ENCODE data around the gene PTGER1. TPM values are rescaled to one million over a fixed set of nuclear protein-coding genes. Genes with fewer than 3 reads are reported as not detected.

Gene PTGER1, protein sequence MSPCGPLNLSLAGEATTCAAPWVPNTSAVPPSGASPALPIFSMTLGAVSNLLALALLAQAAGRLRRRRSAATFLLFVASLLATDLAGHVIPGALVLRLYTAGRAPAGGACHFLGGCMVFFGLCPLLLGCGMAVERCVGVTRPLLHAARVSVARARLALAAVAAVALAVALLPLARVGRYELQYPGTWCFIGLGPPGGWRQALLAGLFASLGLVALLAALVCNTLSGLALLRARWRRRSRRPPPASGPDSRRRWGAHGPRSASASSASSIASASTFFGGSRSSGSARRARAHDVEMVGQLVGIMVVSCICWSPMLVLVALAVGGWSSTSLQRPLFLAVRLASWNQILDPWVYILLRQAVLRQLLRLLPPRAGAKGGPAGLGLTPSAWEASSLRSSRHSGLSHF
- not detected in 2 replicates for total RNA-seq (2011; cell fraction: chromatin; rRNA removed; ENCODE audit: low replicate concordance)
- total RNA-seq (2011; cell fraction: nucleolus; rRNA removed) = 1.1 and 1.3 TPM in 2 replicates
- 0.51 TPM in 1 of 2 replicates, not detected in the other for total RNA-seq (2011; cell fraction: nucleoplasm; rRNA removed)
- total RNA-seq (2014; rRNA removed) = 0.27 and 0.29 TPM in 2 replicates
- not detected in 2 replicates for total RNA-seq (2014; rRNA removed; fragmentation: Illumina TruSeq; extraction: Trizol)
- total RNA-seq (2015; rRNA removed; fragmentation: Illumina TruSeq; extraction: Trizol) = not detected in 2 replicates
- total RNA-seq (2021) = 0.29 and 0.35 TPM in 2 replicates
- 0.06 TPM in 1 of 2 replicates, not detected in the other for polyA plus RNA-seq (2011; rRNA removed)
- polyA plus RNA-seq (2011; cell fraction: cytosol; rRNA removed) = 0.10 and 0.88 TPM in 2 replicates
- 0.13 and 0.34 TPM in 2 replicates for polyA plus RNA-seq (2011; cell fraction: nucleus; rRNA removed)
- 0.16 and 0.65 TPM in 2 replicates for polyA plus RNA-seq (2012)
- not detected in 2 replicates for polyA plus RNA-seq (2014; fragmentation: Illumina TruSeq; extraction: Trizol)
- polyA plus RNA-seq (2014; fragmentation: Nextera tagmentation; extraction: Ambion mirVana) = not detected
- polyA plus RNA-seq (2014; rRNA removed) = 0.34 and 0.36 TPM in 2 replicates
- not detected in 2 replicates for polyA minus RNA-seq (2011; rRNA and poly(A)+ RNA removed)
- not detected in 2 replicates for polyA minus RNA-seq (2011; cell fraction: cytosol; rRNA and poly(A)+ RNA removed)
- polyA minus RNA-seq (2011; cell fraction: nucleus; rRNA and poly(A)+ RNA removed) = 0.40 TPM in 1 of 2 replicates, not detected in the other
- Bru-seq, nascent RNA = percentile 40 among the genes with signal in this experiment
- not detected for BruChase-seq, experiment 1, labeled RNA remaining after a 2-hour chase
- percentile 32 among the genes with signal in this experiment for BruChase-seq, experiment 2, labeled RNA remaining after a 6-hour chase
- long read RNA-seq, experiment 1, partial matches to known transcripts = 1 of 2 reads
- long read RNA-seq, experiment 1, other reads (novel, unspliced or antisense) = 0 of 2 reads
- long read RNA-seq, experiment 2 = 0 reads
- long read RNA-seq, experiment 3, partial matches to known transcripts = 0 of 1 reads
- long read RNA-seq, experiment 3, other reads (novel, unspliced or antisense) = 0 of 1 reads

DNA sequence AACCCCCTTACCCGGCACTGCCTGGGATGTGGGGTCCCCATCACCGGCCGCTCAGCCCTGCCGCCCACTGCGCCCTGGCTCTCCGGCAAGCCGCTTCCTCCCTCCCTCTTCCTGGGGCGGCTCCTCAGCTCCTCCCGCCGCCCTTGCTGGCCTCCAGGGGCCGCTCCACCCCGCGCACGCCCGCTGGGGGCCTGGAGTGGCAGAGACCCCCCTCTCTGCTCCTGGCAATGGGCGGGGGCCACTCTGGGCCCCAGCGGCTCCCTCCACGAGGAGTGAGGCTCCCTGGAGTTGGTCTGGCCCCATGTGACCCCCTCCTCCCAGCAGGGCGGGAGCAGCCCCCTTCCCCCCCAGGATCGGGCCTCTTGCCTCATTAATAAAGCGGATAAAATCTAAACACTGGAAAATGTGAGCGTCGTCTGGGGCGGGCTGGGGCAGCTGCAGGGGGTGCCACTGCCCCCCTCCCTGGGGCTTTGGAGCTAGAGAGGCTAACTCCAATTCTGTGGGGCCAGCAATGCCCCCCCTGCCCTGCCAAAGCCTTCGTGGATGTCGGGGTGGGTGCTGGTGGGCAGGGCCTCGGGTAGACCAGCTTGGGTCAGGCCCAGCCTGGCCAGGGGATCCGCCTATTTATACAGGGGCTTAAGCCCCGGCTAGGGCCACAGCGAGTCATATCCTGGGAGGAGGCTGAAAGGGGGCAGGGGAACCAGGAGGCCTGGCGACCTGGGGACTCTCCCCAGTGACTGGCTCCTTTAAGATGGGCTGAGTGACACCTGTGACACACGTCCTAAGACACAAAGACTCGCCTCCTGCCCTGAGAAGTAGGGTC, at the start of gene PTGER1:
TSS of gene PTGER1 (minus strand) at position 104 of the 823 bp plus-strand sequence. CDS start 1,034 bp downstream, outside the sequence.
- Histone ChIP-seq H3K9me3 (replicated peaks; ENCODE audit: control insufficient read depth, insufficient read depth, low read depth, low read length) (no peaks in the 10 kb centered on the region), H3K9ac (ENCODE audit: insufficient read depth in 1 of 2, low read depth in 2 of 2, low read length in 2 of 2) (peak within 1 kb of the TSS; percentile 3 to 87; a peak in 3 of 4 replicates), H3K27ac (ENCODE audit: extremely low read depth, low read depth, low read length) (no peak within 1 kb of the TSS; the same call in 2 of the 3 replicates), H3K9me1 (ENCODE audit: control insufficient read depth, insufficient read depth, low read length) (no peaks in the 10 kb centered on the region), H4K20me1 (replicated peaks; ENCODE audit: control insufficient read depth, insufficient read depth, low read length) (no peaks in the 10 kb centered on the region), H3K79me2 (ENCODE audit: control insufficient read depth, insufficient read depth, low read length) (no peaks in the 10 kb centered on the region), H3K36me3 (ENCODE audit: control insufficient read depth, insufficient read depth, low read length) (peaks cover 25% of the 10 kb centered on the region; the same call in 1 of the 3 replicates), H2AFZ (ENCODE audit: low read depth, low read length) (peak within 1 kb of the TSS; percentile 78), H3K27me3 (ENCODE audit: control insufficient read depth in 2 of 2, insufficient read depth in 2 of 2, low read length in 2 of 2) (no peaks in the 10 kb centered on the region), H3K4me3 (peak within 1 kb of the TSS; percentile 26; the same call in 1 of the 2 replicates), H3K4me2 (ENCODE audit: insufficient read depth, low read length) (peak within 1 kb of the TSS; percentile 67), H3K4me1 (replicated peaks in 1 of 2; ENCODE audit: control insufficient read depth in 2 of 2, insufficient read depth in 2 of 2, low read length in 2 of 2) (peaks cover 12 to 78% of the 10 kb centered on the region in 2 experiments)
- CTCF ChIA-PET (ENCODE audit: low intra/inter-chr PET ratio) = no interaction called here
- POLR2A ChIA-PET = interaction anchor here (0.6 kb wide), 1 partner anchor 141 kb away, joined by 3 read pairs; no protein-coding TSS in a partner anchor
- ATAC-seq (peak; percentile 83), DNase-seq (ENCODE audit: extremely low read depth in 1 of 4, low spot score in 3 of 4) (peak; percentile 67 to 85 (median 80)), FAIRE-seq (peak; percentile 80)
- WGBS (ENCODE audit: insufficient coverage, low coverage, missing lambda C conversion rate) = 10% methylated on average over 19 of the region's 33 CpGs
- intact Hi-C loops (cut with micrococcal nuclease) (no loop called here), in situ Hi-C loops (cut with MboI) (loop anchor here (5.0 kb wide), 1 partner anchor 278 kb away; no protein-coding TSS in a partner anchor)
- no TSS peak for BruUV-seq (replicated peaks)
- TF ChIP-seq NR2C2 (CRISPR knock-in tag; IDR thresholded peaks at IDR 0.05) (no peak), NR2C2 (tag; IDR thresholded peaks at IDR 0.05) (no peak), CCNT2 (IDR thresholded peaks at IDR 0.05; ENCODE audit: borderline replicate concordance, extremely low read depth, insufficient read length, low read depth, low read length) (peak; percentile 2), HMGN3 (IDR thresholded peaks at IDR 0.05; ENCODE audit: borderline replicate concordance, extremely low read depth, insufficient read length, low read depth, low read length) (peak; percentile 35), MAZ (CRISPR knock-in tag; conservative IDR thresholded peaks at IDR 0.05 in 1 of 2, IDR thresholded peaks at IDR 0.05 in 1 of 2) (peak; percentile 90 to 96), ETV5 (CRISPR knock-in tag; IDR thresholded peaks at IDR 0.05; ENCODE audit: low read depth) (peak; percentile 19; the same call in 1 of the 2 replicates), ZNF311 (CRISPR knock-in tag; IDR thresholded peaks at IDR 0.05) (no peak)
- TF ChIP-seq, protein P1, sequence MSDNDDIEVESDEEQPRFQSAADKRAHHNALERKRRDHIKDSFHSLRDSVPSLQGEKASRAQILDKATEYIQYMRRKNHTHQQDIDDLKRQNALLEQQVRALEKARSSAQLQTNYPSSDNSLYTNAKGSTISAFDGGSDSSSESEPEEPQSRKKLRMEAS (CRISPR knock-in tag; IDR thresholded peaks at IDR 0.05) = peak; percentile 29; the same call in 1 of the 2 replicates
